ENCODE measurements around the gene GAS7. TPM values are rescaled to one million over a fixed set of nuclear protein-coding genes. Genes with fewer than 3 reads are reported as not detected.
"Not testable (repeated sequence)": the region's sequence is repeated elsewhere in the genome, so short reads cannot be mapped to it uniquely, and the experiment has no call there.

GAS7 gene
- polyA plus RNA-seq, 3 donors: 13.7 to 16.6 (median 16.1) TPM

DNA sequence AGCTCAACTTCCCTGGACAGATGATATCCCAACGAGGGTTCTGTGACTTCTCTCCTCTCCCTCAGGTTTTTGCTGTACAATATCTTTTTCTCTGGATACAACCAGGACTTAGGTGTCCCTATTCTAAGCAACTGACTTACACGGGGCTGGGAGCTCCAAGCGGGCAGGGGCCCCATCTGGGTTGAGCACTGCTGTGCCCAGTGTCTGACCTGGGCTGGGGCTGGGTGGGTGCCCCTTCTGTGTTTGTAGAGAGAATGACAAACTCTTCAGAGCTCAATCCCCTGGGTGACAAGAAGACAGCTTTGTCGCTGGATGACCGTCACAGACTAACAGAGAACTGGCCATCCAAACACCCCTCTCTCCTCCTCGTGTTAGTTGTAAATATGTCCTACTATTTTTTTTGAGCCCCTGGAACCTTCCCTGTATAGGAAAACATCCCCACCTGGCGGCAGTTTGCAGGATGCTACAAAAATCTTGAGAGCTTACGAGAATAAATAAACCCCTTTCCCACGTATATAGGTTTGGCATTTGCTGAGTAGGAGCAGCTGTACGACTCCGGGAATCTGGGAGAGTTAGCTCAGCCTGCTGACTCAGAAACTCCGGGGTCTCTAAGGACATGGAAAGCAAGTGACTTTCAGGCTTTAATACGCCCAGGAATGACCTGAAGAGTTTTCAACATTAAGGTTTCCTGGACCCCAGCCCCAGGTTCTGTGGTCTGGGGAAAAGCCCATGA lies 269.6 kb downstream of the GAS7 start:
- DNase-seq (ENCODE audit: low read depth in 3 of 3, low spot score in 2 of 3): peak; percentile 36 to 67 (median 49)

DNA sequence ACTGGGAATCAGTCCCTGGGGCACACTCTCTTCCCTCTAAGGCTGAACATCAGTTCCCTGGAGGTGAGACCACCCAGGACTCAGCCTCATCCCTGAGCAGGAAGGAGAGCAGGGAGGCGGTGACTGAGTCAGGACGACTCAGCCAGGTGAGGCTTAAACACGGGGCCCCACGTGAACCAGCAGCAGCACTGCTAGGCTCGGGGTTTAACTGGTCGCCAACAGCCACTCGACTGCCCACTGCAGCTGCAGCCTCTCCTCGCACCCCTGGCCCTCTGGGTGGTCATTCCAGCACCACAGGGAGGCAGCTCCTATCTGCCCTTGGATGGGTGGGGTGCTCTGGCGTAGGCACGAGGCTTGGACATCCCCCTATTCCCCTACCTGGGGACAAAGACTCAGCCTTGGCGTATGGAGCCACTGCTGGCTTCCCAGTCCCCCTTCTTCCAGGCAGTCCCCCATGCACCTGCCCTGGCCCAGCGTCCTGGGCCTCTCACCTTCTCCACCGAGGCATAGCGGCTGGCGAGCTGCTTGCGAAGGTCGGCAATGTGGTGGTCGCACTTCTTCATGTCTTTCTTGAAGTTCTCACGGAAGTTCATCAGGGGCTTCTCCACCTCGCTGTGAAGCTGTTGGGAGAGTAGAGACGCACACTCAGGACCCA lies 272.1 kb downstream of the GAS7 start:
- DNase-seq (ENCODE audit: low read depth in 3 of 3, low spot score in 2 of 3): no peak

DNA sequence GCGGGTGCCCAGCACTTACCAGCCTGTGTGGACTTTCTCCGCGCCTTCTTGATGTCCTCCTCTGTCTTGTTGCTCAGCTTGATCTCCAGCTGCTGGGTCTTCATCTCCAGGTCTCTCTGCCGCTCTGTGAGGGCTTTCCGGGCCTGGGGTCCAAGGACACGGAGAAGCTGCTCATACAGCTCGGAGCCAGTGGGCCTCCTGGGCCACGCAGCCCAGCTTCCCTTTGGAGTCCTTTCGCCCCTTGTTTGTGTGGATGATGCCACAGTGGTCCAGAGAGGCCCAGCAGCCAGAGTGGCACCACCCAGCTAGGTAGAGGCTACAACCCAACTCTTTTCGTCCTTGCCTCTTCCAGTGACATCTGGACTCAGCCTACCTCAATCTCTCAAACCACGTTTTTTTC lies 272.9 kb downstream of the GAS7 start:
- DNase-seq (ENCODE audit: low read depth in 3 of 3, low spot score in 2 of 3): no peak

DNA sequence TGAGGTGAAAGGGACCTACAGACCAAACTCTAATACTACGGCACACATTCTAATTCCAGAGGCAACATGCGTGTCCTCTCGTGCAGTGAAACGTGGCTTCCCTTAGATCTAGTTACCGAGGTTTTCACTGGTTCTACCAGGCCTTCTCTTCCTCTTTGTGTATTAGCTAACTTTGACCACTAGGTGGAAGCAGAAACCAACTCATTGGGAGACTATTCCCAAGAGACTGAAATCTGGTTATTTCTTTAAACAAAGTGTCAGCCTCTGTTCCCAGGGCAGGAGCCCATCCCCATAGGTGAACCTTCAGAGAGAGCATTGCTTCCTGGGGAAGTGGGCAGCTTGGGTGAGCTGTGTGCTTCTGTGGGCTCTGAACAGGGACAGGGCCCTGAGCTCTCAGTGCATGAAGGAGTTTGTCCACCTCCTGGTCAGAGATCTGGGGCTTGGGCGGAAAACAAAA lies 273.6 kb downstream of the GAS7 start:
- peak; percentile 82 to 86 (median 82) for DNase-seq (ENCODE audit: low read depth in 3 of 3, low spot score in 2 of 3)

DNA sequence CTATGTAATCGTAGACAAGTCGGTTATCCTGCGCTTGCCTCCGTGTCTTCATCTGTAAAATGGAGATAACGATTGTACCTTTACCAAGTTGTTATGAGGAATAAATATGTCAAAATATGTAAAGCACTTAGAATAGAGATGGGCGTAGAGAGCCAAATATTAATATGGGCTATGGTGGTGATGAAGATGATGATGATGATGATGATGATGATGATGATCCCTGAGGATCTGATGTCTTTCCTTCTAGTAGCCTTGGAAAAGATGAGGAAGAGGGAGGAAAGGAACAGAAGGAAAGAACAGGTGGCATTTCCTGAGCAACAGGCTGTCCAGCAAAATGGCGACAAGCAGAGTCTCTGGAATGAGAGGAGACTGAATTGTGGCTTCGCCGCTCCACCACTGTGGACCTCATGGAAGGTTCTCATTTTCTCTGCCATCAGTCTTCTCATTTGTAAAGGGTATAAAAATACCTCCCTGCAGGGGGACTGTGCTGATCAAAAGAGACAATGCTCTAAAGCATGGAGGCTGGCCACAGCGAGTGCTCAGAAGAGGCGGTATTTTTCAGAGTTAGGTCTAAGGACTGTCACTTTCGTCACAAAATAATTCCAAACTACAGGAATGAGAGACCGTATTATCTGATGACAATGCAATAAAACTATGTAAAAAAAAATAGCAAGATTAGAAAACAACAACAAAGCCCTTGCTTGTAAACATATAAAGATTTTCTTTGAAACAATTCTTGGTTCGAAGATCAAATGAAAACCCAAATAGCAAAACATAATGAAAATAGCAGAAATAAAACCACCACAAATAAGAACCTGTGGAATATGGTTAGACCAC lies 276.2 kb downstream of the GAS7 start:
- DNase-seq (ENCODE audit: low read depth in 3 of 3, low spot score in 2 of 3): no peak

DNA sequence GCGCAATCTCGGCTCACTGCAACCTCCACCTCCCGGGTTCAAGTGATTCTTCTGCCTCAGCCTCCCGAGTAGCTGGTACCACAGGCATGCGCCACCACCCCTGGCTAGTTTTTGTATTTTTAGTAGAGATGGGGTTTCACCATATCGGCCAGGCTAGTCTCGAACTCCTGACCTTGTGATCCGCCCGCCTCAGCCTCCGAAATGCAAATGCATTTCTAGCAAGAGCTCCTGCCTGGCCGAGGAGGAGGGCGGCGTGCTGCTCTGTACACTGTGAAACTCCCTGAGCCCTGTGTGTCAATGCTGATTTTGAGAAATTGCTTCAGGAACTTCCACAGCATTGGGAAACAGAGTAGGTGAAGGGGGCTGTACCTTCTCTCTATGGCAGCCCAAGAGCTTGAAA lies 277.2 kb downstream of the GAS7 start:
- DNase-seq (ENCODE audit: low read depth in 3 of 3, low spot score in 2 of 3): not testable (repeated sequence)

- DNase-seq (ENCODE audit: low read depth in 3 of 3, low spot score in 2 of 3): no peak
Measured at GRCh38 chr17:9918804-9919352, 279.5 kb downstream of the GAS7 start.

DNA sequence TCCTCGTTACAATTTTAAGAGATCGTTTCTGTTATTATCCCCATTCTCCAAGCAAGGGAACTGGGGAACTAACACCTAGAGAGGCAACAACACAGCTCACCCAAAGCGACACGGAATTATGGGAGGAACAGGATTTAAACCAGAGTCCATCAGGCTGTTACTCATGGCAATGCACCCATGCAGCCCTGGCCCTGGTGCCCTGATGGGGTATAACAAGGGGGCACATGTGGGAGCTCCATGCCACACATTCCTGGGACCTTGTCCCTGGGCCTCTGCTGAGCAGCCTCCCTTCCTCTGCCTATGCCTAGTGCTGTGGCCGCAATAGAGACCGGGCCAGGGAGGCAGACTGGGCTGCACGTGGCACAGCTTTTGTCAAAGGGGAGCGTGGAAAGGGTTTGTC lies 280.1 kb downstream of the GAS7 start:
- DNase-seq (ENCODE audit: low read depth in 3 of 3, low spot score in 2 of 3): no peak

DNA sequence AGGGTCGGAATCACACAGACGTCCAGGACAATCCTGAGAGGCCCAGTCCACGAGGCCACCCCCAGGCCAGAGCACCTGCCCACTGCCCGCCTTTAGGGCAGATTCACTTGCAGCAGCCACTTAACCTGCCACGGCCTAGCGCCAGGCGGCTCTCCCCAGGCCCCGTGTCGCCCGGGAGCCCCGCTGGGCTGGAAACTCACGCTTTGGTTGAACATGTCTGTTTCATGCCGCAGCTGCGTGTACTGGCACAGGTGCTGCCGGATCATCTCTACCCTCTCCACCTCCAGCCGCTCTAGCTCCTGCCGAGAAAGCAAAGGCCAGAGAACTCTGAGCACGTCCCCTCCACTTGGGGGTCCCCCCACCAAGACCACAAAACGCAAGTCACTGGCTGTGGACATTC lies 280.6 kb downstream of the GAS7 start:
- DNase-seq (ENCODE audit: low read depth in 3 of 3, low spot score in 2 of 3): no peak

DNA sequence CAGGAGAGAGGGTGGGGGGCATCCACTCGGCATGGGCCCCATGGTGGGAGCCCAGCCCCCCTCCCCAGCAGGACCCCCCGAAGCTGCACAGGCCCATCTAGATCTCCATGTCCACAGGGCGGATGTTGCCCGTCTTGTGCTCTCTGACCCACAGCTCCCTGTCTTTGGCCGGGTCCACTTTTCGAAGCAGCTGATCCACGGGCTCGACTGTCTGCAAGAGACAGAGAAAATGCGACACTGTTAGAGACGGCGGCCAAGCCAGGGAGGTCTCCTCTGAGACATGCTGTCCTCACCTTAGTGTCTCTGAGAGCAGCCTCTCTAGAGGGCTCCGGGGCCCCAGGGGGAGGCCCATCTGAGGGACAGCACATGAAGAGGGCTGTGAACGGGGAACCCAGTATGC lies 281.3 kb downstream of the GAS7 start:
- no peak for DNase-seq (ENCODE audit: low read depth in 3 of 3, low spot score in 2 of 3)

DNA sequence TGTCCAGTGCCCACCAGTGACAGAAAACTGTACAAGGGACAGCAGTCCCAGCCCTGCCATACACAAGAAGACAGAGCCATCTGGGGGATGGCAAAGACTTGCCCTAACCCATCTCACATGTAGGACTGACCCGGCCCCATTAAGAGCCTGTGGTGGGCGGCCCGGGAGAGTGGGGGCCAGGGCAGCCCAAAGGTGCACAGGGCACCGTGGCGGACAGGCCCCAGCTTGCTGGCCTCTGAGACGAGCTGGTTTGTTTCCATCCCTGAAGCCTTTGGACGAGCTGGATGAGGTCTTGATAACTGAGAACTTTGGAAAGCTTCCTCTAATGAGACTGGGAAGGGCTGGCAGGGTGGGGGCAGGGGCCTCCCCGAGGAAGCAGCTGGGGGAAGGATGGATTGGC lies 282.3 kb downstream of the GAS7 start:
- no peak for DNase-seq (ENCODE audit: low read depth in 3 of 3, low spot score in 2 of 3)

DNA sequence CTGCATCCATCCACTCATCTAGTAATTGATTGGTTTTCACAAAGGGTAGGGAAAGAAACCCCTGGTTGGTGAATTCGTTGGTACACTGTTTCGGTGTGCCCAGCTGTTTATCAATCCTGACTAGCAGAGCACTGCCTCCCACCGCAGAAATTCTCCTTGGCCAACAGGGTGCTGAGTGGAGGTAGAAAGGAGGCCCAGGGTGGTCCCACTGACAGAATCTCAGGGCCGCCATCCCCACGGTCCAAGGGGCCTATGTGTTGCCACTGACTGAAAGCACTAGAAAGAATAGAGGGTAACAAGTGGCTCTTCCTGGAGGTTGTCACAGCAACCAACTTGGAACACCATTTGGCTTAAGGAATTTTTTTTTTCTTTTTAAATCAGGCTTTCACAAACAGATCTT lies 284.9 kb downstream of the GAS7 start:
- DNase-seq (ENCODE audit: low read depth in 3 of 3, low spot score in 2 of 3): no peak

DNA sequence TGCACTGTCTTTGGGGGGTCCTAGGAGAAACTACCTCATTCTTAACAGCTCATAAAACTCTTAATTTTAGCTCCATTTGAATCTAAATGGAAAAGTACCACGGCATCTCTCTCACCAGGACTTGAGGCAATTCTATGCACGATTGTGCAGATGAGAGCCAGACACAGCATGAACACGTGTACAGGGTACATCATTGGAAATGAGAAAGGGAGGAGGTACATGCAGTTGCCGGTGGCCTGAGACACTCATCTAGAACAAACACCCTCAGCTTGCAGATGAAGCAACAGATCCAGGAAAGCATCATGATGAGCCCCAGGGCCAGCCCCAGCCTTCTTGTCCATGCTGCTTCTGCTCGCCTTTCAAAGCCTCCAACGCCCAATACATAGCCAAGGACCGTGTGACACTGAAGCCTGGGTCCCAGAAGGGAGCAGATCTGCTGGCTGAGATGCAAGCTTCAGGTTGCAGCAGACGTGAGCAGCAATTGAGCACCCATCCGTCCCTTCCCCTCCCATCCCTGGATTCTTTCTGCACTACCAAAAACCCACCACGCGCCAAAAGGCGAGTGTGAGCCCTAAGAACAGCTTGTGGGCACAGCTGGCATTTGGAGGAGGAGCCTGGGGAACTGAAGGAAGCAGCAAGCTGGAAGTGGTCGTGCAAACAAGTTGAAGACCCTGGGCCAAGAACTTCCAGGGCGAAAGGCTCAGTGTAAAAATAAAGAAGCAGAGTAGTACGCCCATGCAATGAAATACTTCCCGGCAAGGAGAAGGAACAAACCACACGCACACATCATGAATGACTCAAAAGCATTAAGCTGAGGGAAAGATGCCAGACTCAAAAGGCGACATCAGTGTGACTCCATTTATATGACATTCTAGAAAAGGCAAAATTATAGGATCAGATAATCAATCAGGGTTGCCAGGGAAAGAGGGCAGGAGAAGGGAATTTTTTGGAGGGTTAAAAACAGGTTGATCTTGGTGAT lies 286.0 kb downstream of the GAS7 start:
- DNase-seq (ENCODE audit: low read depth in 3 of 3, low spot score in 2 of 3): no peak

GRCh38 chr17:9911089-9911488 lies 287.3 kb downstream of the GAS7 start:
- no peak for DNase-seq (ENCODE audit: low read depth in 3 of 3, low spot score in 2 of 3)

- no peak for DNase-seq (ENCODE audit: low read depth in 3 of 3, low spot score in 2 of 3)
Measured at GRCh38 chr17:9908649-9909042, 289.8 kb downstream of the GAS7 start.

DNA sequence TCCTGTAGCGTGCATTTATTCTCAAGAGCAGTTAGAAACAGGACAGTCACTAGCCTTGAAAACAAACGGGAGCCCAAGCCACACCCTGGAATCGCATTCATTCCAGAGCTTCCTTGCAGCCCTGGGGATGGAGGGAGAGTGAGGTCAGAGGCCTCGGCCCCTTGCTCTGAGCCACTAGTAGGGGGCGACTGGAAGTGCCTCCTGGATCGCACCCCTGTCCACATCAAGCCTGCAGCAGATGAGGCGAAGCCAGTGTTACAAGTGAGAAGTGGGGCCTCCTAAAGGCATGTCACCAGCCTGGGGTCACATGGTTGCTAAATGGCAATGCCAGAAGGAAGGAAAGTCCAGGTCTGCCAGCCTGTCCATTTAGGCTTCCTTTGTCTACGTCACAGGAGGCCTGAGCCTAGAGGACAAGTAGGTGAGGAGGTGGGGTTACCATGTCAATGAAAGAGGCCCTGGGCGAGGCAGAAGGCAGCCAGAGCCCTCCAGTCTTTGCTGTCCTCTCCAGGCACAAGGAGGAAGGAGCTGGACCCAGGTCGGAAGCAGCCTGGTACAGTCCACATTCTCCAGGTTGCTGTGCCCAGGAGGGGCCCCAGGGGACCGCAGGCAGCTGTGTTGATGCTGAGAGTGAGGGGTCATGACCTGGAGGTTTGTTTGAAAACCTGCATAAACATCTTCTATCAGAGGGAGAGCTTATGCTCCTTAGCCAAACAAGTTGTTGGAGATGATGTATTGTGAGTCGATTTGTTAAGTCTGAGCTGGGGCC lies 290.3 kb downstream of the GAS7 start:
- no peak for DNase-seq (ENCODE audit: low read depth in 3 of 3, low spot score in 2 of 3)

GRCh38 chr17:9907131-9907530 lies 291.3 kb downstream of the GAS7 start:
- no peak for DNase-seq (ENCODE audit: low read depth in 3 of 3, low spot score in 2 of 3)

- no peak for DNase-seq (ENCODE audit: low read depth in 3 of 3, low spot score in 2 of 3)
Measured at GRCh38 chr17:9906616-9907015, 291.8 kb downstream of the GAS7 start.

DNA sequence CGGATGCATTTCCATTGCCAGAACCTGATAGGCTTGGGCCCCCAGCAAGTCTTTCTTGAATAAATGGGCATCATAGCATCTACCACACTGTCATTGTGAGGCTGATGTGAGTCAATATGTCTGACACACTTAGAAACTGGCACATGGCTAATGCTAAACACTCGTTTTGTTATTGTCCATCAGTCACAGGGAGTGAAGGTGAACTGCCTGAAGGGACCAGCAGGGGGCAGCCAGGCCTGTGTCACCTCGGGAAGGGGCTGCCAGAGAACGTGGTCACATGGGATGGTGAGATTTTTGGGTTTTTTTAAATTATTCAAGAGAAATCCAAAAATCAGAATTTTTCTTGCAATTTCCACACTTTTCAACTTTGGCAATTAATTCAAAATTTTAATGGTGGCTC lies 292.5 kb downstream of the GAS7 start:
- DNase-seq (ENCODE audit: low read depth in 3 of 3, low spot score in 2 of 3): no peak

Measured in right renal cortex interstitium (tissue), 3 donors.